MM.1S (cell line): Measurements from ENCODE around the gene EVI5.

Source experiments
- EZH2 ChIP-seq: fragments of 300-600 bp; sonication (generic); optimal IDR thresholded peaks from 2 replicates; pipeline ENCODE3; 2017; ENCODE audit warnings: low read depth, mild to moderate bottlenecking, antibody characterized with exemption, low read length, mixed read lengths
- EZH2phosphoT487 ChIP-seq: fragments of 300-600 bp; sonication (generic); IDR thresholded peaks from 2 replicates; pipeline ENCODE4 v1.6.1; 2018; ENCODE audit warnings: antibody characterized with exemption, low read length
- TF ChIP-seq, protein P1 (sequence below): fragments of 300-600 bp; sonication (generic); IDR thresholded peaks from 2 replicates; pipeline ENCODE4 v1.5.1; 2016; ENCODE audit warnings: antibody characterized with exemption, low read length, mixed read lengths

DNA sequence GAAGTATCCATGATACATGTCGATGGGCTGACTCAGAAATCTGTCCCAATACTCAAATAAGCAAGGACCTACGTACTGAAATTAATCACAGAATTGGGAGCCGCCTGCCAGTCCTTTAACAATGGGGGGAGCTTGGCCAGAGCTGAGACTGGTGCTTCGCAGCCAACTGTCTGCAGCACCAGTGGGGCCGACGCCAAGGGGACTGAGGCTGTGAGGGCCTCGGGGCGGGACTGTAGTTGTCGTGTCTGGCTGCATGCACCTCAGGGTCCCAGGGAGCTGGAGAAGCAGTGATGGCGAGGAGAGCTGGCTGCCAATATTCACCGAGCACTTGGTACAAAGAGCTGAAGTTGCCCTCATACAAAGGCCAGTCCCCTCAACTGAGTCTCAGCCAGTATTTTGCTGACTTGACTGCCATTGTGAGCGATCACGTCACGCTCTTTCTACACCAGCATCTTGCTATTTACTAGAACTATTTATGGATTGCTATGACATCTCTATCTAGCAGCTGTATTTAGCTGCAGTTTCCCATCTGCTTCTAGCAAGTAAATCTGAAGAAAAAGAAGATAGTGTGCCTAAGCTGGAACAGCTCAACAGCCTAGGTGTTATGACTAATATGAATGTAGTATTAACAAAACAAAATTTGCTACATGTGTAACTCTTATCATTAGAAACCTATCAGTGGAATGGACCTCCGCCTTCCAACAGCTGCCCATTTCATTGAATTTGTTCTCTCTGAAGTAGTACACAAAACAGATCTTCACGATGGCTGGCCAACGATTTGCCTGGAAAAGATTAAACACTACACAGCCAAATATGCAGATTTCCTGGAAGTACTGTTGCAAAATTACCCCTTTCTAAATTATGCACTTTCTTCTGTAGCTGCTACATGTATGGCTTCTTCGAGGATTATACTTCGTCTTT lies 29.1 kb downstream of the EVI5 start:
- TF ChIP-seq, protein P1, sequence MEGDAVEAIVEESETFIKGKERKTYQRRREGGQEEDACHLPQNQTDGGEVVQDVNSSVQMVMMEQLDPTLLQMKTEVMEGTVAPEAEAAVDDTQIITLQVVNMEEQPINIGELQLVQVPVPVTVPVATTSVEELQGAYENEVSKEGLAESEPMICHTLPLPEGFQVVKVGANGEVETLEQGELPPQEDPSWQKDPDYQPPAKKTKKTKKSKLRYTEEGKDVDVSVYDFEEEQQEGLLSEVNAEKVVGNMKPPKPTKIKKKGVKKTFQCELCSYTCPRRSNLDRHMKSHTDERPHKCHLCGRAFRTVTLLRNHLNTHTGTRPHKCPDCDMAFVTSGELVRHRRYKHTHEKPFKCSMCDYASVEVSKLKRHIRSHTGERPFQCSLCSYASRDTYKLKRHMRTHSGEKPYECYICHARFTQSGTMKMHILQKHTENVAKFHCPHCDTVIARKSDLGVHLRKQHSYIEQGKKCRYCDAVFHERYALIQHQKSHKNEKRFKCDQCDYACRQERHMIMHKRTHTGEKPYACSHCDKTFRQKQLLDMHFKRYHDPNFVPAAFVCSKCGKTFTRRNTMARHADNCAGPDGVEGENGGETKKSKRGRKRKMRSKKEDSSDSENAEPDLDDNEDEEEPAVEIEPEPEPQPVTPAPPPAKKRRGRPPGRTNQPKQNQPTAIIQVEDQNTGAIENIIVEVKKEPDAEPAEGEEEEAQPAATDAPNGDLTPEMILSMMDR: no peak
- TF ChIP-seq EZH2 (no peak), EZH2phosphoT487 (no peak)
